Aorta (tissue), 5 donors: ENCODE data around the gene MS4A8. TPM values are rescaled to one million over a fixed set of nuclear protein-coding genes. Genes with fewer than 3 reads are reported as not detected.

Experiments
- ATAC-seq: fragments of 200-7000 bp; cut with Tn5 transposase; one replicate; pipeline ENCODE4 v1.9.1; 2022; ENCODE audit warnings: moderate library complexity; ENCODE audit not compliant: low FRiP score
- DNase-seq, 2 donors: peaks; one replicate each; pipeline ENCODE4 v3.0.0-alpha.2; 2020
- H3K27ac ChIP-seq, 2 donors: one replicate each; pipeline ENCODE4 v1.5.1; 2013; ENCODE audit warnings: low read length in 2 of 2, mild to moderate bottlenecking in 2 of 2, moderate library complexity in 2 of 2, control low read depth in 1 of 2, inconsistent platforms in 1 of 2, low read depth in 1 of 2
- H3K27me3 ChIP-seq, 2 donors: one replicate each; pipeline ENCODE4 v1.6.1; 2013; ENCODE audit warnings: control low read depth in 1 of 2, low read length in 1 of 2, mild to moderate bottlenecking in 1 of 2, moderate library complexity in 1 of 2; ENCODE audit not compliant: insufficient read depth in 2 of 2, control insufficient read depth in 1 of 2
- H3K36me3 ChIP-seq, 2 donors: one replicate each; pipeline ENCODE4 v1.6.1; 2013; ENCODE audit warnings: control low read depth in 1 of 2, low read length in 1 of 2, mild to moderate bottlenecking in 1 of 2; ENCODE audit not compliant: insufficient read depth in 2 of 2, control insufficient read depth in 1 of 2
- H3K4me1 ChIP-seq, 2 donors: one replicate each; pipeline ENCODE4 v1.6.1; 2013; ENCODE audit warnings: low read length in 2 of 2, control low read depth in 1 of 2, mild to moderate bottlenecking in 1 of 2, moderate library complexity in 1 of 2; ENCODE audit not compliant: insufficient read depth in 2 of 2, control insufficient read depth in 1 of 2
- H3K4me3 ChIP-seq, 2 donors: one replicate each; pipeline ENCODE4 v1.5.1; 2013; ENCODE audit warnings: low read length in 2 of 2, control low read depth in 1 of 2, mild to moderate bottlenecking in 1 of 2
- H3K9me3 ChIP-seq: one replicate; pipeline ENCODE4 v1.6.1; 2013; ENCODE audit warnings: mild to moderate bottlenecking, low read length; ENCODE audit not compliant: control insufficient read depth
- WGBS, 2 donors: extraction: QIAGEN DNeasy Blood & Tissue Kit; methylation state at CpG; one replicate each; pipeline ENCODE4 v1.1.7; 2013; 5-methylcytosine and 5-hydroxymethylcytosine counted together
- intact Hi-C, 2 donors: fragments of 100-400 bp; cut with DNase I; formaldehyde crosslinking; loops; one replicate each; pipeline versions ENCODE4 v1.14.2 to v1.15.0; 2022
- polyA plus RNA-seq, 2 donors: library from polyadenylated mRNA; stranded (reverse); fragments of 200-250 nt; gene quantifications; one replicate each; pipeline ENCODE4 v1.2.3, GENCODE V29; 2013
- total RNA-seq, 2 donors: library from RNA; stranded (reverse); fragmentation: NEBNext Ultra II Directional; extraction: Animal tissue kit (Norgen Biotek cat#: 25700); gene quantifications; one replicate each; pipeline ENCODE4 v1.2.1, GENCODE V29; 2021
- donor health status: healthy with polysubstance abuse.
- donor health status: Bipolar disorder and iron deficiency.
- donor health status: DM: no; HTN: no; CAD: no.
- donor health status: DM: no; HTN: no; CAD: no.
- donor health status: DM: yes; HTN: yes; CAD: no.

MS4A8 gene
- total and polyA plus RNA-seq, 4 donors: 17.9 TPM; not detected in 3

DNA sequence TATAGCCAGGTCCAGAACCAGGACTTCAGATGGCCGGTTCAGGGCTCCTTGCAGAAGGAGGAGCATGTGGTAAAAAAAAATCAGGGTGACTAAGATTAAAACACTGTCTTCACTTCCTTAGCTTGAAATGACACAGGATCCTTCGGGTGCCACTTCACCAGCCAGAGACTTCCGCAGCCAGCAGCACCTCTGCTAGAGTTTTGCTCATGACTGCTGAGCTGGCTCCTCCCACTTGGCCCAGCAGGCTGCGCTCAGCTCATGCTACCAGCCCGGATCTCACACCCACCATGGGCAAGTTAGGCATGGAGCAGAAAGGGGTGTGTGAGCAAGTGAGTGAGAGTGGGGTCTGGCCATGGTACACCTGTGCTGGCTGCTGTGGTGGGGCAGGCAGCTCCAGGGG, 18.5 kb downstream of the MS4A8 start:
- Histone ChIP-seq H3K36me3 (no peaks in the 10 kb centered on the region), H3K4me3 (no peak overlapping the region), H3K9me3 (peaks cover 5% of the 10 kb centered on the region), H3K27me3 (no peaks in the 10 kb centered on the region), H3K4me1 (no peaks in the 10 kb centered on the region), H3K27ac (no peak overlapping the region)
- no peak for DNase-seq
- WGBS, 2 donors: 87 to 93% methylated on average over 5 of the region's 5 CpGs
- intact Hi-C loops: no loop called here
- no peak for ATAC-seq

DNA sequence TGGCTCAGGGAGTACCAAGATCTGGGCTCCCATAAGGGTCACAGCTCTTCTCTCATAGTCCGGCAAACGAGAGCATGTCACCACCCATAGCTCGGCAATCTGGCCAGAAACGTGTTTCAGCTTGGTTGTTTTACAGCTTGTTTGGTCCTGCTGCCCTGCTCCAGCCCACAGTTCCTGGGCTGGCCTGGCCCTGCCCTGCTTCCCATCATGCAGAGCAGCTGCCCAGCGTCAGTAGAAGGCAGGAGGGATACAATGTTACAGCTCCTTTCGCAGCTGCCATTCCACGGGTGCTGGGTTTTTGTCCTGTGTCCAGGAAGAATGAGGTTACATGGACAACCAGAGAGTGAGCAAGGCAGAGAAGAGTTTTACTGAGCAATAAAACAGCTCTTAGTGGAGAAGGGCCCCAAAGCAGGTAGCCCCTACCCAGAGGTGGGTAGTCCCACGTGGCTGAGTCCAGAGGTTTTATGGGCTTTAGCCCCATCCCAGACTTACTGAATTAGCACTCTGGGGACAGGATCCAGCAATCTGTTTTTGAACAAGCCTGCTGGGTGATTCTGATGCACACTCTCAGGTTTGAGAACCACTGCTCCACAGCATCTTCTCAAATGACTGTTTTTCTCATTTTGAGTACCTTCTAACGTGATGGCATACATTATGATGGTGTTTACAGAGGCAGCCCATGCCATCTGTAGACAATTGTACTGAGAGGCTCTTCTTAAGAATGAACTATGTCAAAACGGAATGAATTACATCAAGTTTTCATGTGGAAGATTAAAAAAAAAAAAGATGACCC, 19.3 kb downstream of the MS4A8 start:
- intact Hi-C loops: no loop called here
- Histone ChIP-seq H3K9me3 (peaks cover 5% of the 10 kb centered on the region), H3K4me1 (no peaks in the 10 kb centered on the region), H3K4me3 (no peak overlapping the region), H3K27me3 (no peaks in the 10 kb centered on the region), H3K36me3 (no peaks in the 10 kb centered on the region), H3K27ac (no peak overlapping the region)
- WGBS, 2 donors: 84 to 87% methylated on average over 10 of the region's 10 CpGs
- DNase-seq (no peak), ATAC-seq (no peak)

DNA sequence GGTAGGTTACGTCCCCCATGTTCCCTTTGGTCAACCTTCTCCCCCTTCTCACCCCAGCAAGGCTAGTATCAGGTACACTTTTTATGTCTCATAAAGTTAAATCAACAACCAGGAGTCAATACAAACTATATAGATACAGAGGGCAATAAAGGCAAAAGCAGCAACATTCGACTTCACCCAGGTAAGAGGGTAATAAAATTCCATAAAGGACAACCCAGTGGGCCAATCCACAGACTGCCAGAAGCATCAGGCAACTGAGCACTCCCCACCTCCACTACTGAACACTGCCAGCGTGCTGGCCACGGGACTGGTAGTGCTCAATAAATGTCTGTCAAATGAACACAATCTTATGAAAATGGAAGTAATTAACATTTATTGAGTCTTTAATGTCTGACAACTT, 20.0 kb downstream of the MS4A8 start:
- no peaks in the 10 kb centered on the region for H3K4me1 ChIP-seq
- intact Hi-C loops: no loop called here
- no peaks in the 10 kb centered on the region for H3K27me3 ChIP-seq
- 78 to 82% methylated on average over 4 of the region's 4 CpGs for WGBS, 2 donors
- peaks cover 5% of the 10 kb centered on the region for H3K9me3 ChIP-seq
- no peak overlapping the region for H3K27ac ChIP-seq
- ATAC-seq: no peak
- H3K4me3 ChIP-seq: no peak overlapping the region
- DNase-seq: no peak
- no peaks in the 10 kb centered on the region for H3K36me3 ChIP-seq

DNA sequence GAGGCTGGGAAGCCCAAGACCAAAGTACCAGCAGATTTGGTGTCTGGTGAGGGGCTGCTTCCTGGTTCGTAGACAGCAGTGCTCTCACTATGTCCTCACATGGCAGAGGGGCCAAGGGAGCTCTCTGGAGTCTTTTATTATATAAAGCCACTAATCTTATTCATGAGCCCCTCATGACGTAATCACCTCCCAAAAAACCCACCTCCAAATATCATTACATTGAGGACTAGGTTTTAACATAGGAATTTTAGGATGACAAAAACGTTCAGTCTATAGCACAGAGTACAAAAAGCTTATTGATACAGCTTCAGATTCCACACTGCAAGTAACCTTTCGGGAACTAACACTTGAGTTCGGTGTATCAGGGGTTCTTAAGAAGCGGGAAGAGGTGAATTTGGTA, 21.0 kb downstream of the MS4A8 start:
- 79% methylated on average over 6 of the region's 6 CpGs for WGBS, 2 donors
- no peak for DNase-seq
- intact Hi-C loops: no loop called here
- Histone ChIP-seq H3K36me3 (no peaks in the 10 kb centered on the region), H3K9me3 (peaks cover 5% of the 10 kb centered on the region), H3K27me3 (no peaks in the 10 kb centered on the region), H3K4me3 (no peak overlapping the region), H3K27ac (no peak overlapping the region), H3K4me1 (no peaks in the 10 kb centered on the region)
- ATAC-seq: no peak

DNA sequence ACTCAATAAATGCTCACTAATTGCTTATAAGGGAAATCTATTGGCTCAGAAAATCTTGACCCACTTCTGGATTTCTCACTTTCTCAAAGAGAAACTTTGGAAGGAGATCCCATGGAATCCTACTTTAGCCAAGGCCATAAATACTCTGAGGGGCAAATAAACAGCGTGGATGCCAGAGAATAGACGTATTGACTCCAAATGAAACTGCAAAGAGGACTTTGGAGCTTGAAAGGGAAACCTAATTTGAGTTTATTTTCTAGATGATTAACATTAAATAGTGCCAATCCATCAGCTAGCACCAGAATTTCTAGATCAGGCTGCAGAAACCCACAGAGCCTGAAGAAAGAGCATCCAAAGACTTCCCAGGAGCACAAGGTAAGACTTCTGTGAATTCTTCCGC, 25.0 kb downstream of the MS4A8 start, which contains the start of gene MS4A18:
TSS of gene MS4A18 (plus strand) at position 301 of the 400 bp plus-strand sequence.
- 68 to 78% methylated on average over 3 of the region's 3 CpGs for WGBS, 2 donors
- Histone ChIP-seq H3K4me3 (no peak within 1 kb of the TSS), H3K36me3 (no peaks in the 10 kb centered on the region), H3K4me1 (no peaks in the 10 kb centered on the region), H3K27me3 (no peaks in the 10 kb centered on the region), H3K27ac (no peak within 1 kb of the TSS), H3K9me3 (no peaks in the 10 kb centered on the region)
- intact Hi-C loops: no loop called here
- DNase-seq (no peak), ATAC-seq (no peak)

DNA sequence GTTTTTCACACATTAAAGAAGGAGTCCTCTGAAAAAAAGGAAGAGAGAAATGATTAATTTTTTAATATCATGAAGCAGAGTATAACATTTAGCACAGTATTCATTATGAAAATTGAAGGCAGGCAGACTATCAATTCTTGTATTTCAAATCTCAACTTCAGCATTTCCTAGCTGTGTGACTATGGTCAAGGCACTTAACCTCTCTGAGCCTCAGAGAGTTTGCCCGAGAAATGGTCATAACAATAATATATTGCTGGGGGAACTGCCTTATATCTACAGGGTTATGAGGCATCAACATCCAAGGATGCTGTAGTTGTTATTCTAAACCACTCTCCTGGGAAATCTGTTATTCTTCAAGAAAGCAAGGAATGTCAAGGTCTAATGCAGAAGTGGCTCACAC, 26.2 kb downstream of the MS4A8 start:
- intact Hi-C loops: no loop called here
- H3K4me3 ChIP-seq: no peak overlapping the region
- ATAC-seq: no peak
- WGBS, 2 donors: 27 to 38% methylated on average over 1 of the region's 1 CpG
- no peaks in the 10 kb centered on the region for H3K9me3 ChIP-seq
- H3K27me3 ChIP-seq: no peaks in the 10 kb centered on the region
- H3K36me3 ChIP-seq: no peaks in the 10 kb centered on the region
- no peak for DNase-seq
- no peak overlapping the region for H3K27ac ChIP-seq
- no peaks in the 10 kb centered on the region for H3K4me1 ChIP-seq

DNA sequence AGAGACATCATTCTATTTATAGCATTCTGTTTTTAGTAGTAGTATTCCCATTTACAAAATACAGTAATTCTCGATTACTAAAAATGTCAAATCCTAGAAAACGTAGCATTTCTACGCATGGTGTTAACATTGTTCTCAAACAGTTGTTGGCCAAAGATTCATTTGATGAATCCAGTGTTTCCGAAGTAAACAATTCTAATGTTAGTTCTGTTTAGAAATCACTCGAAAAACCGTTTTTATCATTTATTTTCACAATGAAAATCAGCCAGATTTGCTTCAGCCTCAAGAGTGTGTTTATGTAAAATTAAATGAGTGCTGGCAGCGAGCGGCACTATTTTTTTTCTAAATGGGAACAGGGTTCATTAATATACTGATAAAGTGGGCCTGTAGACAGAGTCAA, 32.2 kb downstream of the MS4A8 start:
- Histone ChIP-seq H3K9me3 (no peaks in the 10 kb centered on the region), H3K4me3 (no peak overlapping the region), H3K27ac (no peak overlapping the region), H3K27me3 (no peaks in the 10 kb centered on the region), H3K36me3 (no peaks in the 10 kb centered on the region), H3K4me1 (no peaks in the 10 kb centered on the region)
- DNase-seq (no peak), ATAC-seq (no peak)
- intact Hi-C loops: no loop called here
- 5 to 6% methylated on average over 8 of the region's 8 CpGs for WGBS, 2 donors

DNA sequence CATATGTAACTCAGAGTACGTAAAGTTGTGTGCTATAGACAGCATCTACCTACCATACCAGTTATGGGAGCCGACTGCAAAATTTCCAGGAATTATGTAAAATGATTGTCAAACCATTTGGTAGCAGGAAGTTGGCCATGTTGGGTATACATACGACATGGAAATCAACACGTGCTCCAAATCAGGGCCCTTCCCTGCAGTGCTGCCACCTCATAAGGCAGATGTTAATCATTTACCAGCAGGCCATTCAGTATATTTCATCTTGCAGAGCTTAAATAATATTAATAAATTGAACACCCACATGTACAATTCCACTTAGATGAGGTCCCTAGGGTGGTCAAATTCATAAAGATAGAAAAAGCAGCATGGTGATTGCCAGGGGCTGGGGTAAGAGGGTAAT, 34.9 kb downstream of the MS4A8 start:
- intact Hi-C loops: no loop called here
- H3K27ac ChIP-seq: no peak overlapping the region
- WGBS, 2 donors: 89 to 93% methylated on average over 4 of the region's 4 CpGs

DNA sequence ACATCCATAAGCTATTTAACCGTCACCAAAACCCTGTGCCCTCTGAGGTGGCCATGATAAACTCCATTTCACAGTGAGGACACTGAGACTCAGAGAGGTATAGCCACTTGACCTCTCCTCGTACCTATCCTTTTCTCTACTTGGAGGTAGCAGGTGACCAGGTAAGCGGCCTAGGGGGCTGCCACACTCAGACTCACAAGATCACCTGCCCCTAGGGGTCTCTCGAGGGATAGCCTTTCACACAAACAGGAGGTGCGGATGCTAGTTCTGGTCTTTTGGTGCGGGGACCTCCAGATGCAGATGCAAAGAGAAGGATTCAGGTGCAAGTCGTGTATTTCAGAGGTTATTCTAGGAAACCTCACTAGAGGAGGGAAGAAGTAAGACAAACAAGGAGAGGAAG, 39.7 kb downstream of the MS4A8 start:
- H3K4me3 ChIP-seq: no peak overlapping the region
- no peaks in the 10 kb centered on the region for H3K36me3 ChIP-seq
- no peak overlapping the region for H3K27ac ChIP-seq
- ATAC-seq: no peak
- no peaks in the 10 kb centered on the region for H3K27me3 ChIP-seq
- 65 to 73% methylated on average over 7 of the region's 7 CpGs for WGBS, 2 donors
- H3K4me1 ChIP-seq: no peaks in the 10 kb centered on the region
- peaks cover 3% of the 10 kb centered on the region for H3K9me3 ChIP-seq
- intact Hi-C loops: no loop called here
- no peak for DNase-seq

More for the DNA sequence above, 34.9 kb downstream of the MS4A8 start:
- no peaks in the 10 kb centered on the region for H3K36me3 ChIP-seq
- no peak for ATAC-seq
- no peak overlapping the region for H3K4me3 ChIP-seq
- H3K27me3 ChIP-seq: no peaks in the 10 kb centered on the region
- no peak for DNase-seq
- H3K4me1 ChIP-seq: no peaks in the 10 kb centered on the region
- H3K9me3 ChIP-seq: no peaks in the 10 kb centered on the region
